HFFc6 (cell line): ENCODE data around the gene MAP7D2. TPM values are rescaled to one million over a fixed set of nuclear protein-coding genes. Genes with fewer than 3 reads are reported as not detected.

Experiments
- DNase-seq: peaks from one replicate; pipeline ENCODE4 v3.0.0-alpha.2; 2018
- H3K27ac Mint-ChIP-seq: 2 replicates; pipeline ENCODE4 v1.8.0; 2020; ENCODE audit warnings: mild to moderate bottlenecking, mixed read lengths
- H3K27me3 Mint-ChIP-seq: 2 replicates; pipeline ENCODE4 v1.8.0; 2021; ENCODE audit warnings: mild to moderate bottlenecking, moderate library complexity, mixed read lengths; ENCODE audit not compliant: insufficient read depth
- H3K36me3 Mint-ChIP-seq: 2 replicates; pipeline ENCODE4 v1.8.0; 2021; ENCODE audit warnings: low read depth, mixed read lengths
- H3K4me1 Mint-ChIP-seq: 2 replicates; pipeline ENCODE4 v1.8.0; 2020; ENCODE audit warnings: low read depth, mixed read lengths
- H3K4me3 Mint-ChIP-seq: 2 replicates; pipeline ENCODE4 v1.8.0; 2020; ENCODE audit warnings: mild to moderate bottlenecking, moderate library complexity, mixed read lengths
- H3K9me3 Mint-ChIP-seq: 2 replicates; pipeline ENCODE4 v1.8.0; 2020; ENCODE audit warnings: mild to moderate bottlenecking, mixed read lengths
- total RNA-seq, 6 experiments: library from RNA; stranded (reverse); fragmentation: NEBNext Ultra II Directional; extraction: Animal tissue kit (Norgen Biotek cat#: 25700); gene quantifications; 2 replicates in 1 of 6; 3 replicates in 5 of 6; pipeline ENCODE4 v1.2.3, GENCODE V29; 2021
- TF ChIP-seq, protein P1 (sequence below): fragments of 200-600 bp; sonication (generic); IDR thresholded peaks from 2 replicates; pipeline ENCODE4 v1.5.0; 2021; ENCODE audit warnings: antibody characterized with exemption, mild to moderate bottlenecking

Gene MAP7D2
- total RNA-seq, 6 experiments from 2014 or later = 0.05 to 0.47 (median 0.20) TPM; not detected in 1

DNA sequence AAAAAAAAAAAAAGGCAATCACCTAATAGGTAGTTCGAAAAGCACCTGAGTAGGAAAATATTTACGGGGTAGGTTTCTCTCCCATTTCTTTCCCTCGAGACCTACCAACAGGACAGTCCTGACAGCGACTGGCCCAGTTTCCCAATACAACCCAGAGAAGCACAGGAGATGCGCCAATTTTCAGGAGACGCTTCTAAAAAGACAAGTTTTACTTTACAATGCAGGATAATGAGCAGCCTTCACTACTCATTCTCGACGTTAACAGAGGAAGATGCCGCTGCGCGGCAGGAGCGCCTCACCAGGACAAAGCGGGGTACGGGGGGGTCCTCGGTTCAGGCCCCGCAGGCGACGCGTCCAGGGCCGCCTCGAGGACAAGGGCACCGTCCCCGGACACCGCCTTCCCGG lies 126.6 kb downstream of the MAP7D2 start:
- H3K36me3 Mint-ChIP-seq = peaks cover 4% of the 10 kb centered on the region; the same call in 1 of the 2 replicates
- peaks cover 13% of the 10 kb centered on the region for H3K4me1 Mint-ChIP-seq
- no peaks in the 10 kb centered on the region for H3K27me3 Mint-ChIP-seq
- H3K9me3 Mint-ChIP-seq = no peaks in the 10 kb centered on the region
- peak overlapping the region; percentile 78 for H3K27ac Mint-ChIP-seq
- H3K4me3 Mint-ChIP-seq = peak overlapping the region; percentile 92
- no peak for DNase-seq
- TF ChIP-seq, protein P1, sequence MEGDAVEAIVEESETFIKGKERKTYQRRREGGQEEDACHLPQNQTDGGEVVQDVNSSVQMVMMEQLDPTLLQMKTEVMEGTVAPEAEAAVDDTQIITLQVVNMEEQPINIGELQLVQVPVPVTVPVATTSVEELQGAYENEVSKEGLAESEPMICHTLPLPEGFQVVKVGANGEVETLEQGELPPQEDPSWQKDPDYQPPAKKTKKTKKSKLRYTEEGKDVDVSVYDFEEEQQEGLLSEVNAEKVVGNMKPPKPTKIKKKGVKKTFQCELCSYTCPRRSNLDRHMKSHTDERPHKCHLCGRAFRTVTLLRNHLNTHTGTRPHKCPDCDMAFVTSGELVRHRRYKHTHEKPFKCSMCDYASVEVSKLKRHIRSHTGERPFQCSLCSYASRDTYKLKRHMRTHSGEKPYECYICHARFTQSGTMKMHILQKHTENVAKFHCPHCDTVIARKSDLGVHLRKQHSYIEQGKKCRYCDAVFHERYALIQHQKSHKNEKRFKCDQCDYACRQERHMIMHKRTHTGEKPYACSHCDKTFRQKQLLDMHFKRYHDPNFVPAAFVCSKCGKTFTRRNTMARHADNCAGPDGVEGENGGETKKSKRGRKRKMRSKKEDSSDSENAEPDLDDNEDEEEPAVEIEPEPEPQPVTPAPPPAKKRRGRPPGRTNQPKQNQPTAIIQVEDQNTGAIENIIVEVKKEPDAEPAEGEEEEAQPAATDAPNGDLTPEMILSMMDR = no peak

DNA sequence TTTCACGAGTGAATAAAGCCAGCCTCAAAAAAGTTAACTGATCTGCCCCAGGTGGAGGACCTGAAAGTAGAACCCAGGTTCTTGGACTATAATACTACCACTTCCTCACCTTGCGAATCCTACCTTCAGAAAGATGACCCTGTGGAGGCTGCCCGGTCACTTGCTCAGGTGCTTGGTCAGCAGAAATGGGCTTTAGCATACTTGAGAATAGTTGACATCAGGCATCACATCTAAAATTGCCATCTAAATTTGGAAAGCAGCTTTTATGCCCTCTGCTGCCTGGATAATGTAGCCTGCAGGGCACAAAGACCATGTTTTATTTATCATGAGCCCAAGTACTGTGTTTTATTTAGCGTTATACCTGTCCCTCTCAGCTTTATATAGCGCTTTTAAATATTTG lies 128.9 kb downstream of the MAP7D2 start:
- no peaks in the 10 kb centered on the region for H3K9me3 Mint-ChIP-seq
- H3K36me3 Mint-ChIP-seq = peaks cover 4% of the 10 kb centered on the region; the same call in 1 of the 2 replicates
- no peak overlapping the region for H3K27ac Mint-ChIP-seq
- H3K4me1 Mint-ChIP-seq = peaks cover 13% of the 10 kb centered on the region
- no peak for DNase-seq
- no peak overlapping the region for H3K4me3 Mint-ChIP-seq
- H3K27me3 Mint-ChIP-seq = no peaks in the 10 kb centered on the region
- TF ChIP-seq, protein P1 = no peak

DNA sequence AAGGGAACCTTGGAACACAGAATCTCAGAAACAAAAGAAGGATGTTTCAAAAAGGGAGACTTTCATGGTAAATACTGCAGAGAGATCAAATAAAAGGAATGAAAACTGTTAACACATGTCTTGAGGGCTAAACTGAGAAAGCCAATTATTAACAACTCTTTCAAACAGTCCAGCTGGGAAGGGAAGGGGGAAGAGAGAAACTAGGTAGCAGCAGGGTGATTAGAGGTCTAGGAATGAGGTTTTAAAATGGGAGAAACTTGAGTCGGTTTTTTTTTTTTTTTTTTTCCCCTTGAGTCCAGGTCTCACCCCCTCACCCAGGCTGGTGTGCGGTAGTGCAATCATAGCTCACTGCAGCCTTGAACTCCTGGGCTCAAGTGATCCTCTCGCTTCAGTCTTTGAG lies 130.2 kb downstream of the MAP7D2 start:
- TF ChIP-seq, protein P1 = no peak
- Mint-ChIP-seq H3K4me3 (no peak overlapping the region), H3K9me3 (no peaks in the 10 kb centered on the region), H3K27me3 (no peaks in the 10 kb centered on the region), H3K4me1 (peaks cover 16% of the 10 kb centered on the region), H3K27ac (no peak overlapping the region), H3K36me3 (peaks cover 4% of the 10 kb centered on the region; the same call in 1 of the 2 replicates)
- DNase-seq = no peak

DNA sequence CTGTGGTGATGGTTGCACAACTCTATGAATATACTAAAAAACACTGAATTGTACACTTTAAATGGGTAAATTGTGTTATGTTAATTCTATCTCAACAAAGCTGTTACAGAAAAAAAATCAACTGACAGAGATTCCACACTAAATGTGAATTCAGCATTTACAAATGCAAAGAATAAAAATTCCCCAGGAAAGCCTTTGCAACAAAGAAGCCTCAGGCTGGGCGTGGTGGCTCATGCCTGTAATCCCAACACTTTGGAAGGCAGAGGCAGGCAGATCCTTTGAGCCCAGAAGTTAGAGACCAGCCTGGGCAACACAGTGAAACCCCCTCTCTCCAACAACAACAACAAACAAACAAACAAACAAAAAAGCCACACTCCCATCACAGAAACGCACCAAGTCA lies 134.8 kb downstream of the MAP7D2 start:
- H3K27me3 Mint-ChIP-seq = no peaks in the 10 kb centered on the region
- 0 out of 2 replicates have a peak, but pooled peaks cover 6% of the 10 kb centered on the region for H3K9me3 Mint-ChIP-seq
- H3K27ac Mint-ChIP-seq = no peak overlapping the region; the same call in 1 of the 2 replicates
- DNase-seq = no peak
- H3K4me3 Mint-ChIP-seq = no peak overlapping the region
- peaks cover 18% of the 10 kb centered on the region for H3K36me3 Mint-ChIP-seq
- TF ChIP-seq, protein P1 = no peak
- H3K4me1 Mint-ChIP-seq = peaks cover 12% of the 10 kb centered on the region

DNA sequence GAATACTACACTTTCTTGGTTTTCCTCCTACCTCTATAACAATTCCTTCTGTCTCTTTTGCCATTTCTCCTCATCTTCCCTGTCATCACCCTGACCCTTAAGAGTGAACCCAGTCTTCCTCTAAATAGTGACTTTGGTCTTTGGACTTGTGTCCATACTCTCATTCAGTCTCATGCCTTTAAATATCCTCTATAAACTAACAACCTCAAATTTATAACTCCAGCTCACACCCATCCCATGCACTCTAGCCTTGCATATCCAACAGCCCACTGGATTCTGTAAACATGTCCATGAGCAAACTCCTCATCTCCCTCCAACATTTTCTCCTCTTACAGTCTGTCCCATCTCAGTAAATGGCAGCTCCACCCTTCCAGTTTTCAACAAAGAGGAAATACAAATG lies 140.9 kb downstream of the MAP7D2 start:
- TF ChIP-seq, protein P1 = no peak
- Mint-ChIP-seq H3K9me3 (0 out of 2 replicates have a peak, but pooled peaks cover 6% of the 10 kb centered on the region), H3K4me1 (no peaks in the 10 kb centered on the region), H3K36me3 (peaks cover 22% of the 10 kb centered on the region), H3K27me3 (no peaks in the 10 kb centered on the region; the same call in 1 of the 2 replicates), H3K27ac (no peak overlapping the region; the same call in 1 of the 2 replicates), H3K4me3 (no peak overlapping the region)
- DNase-seq = no peak
